SU-DHL-6 (cell line): ENCODE data around the gene MICAL3.

ENCODE experiments used
- H2AFZ ChIP-seq: fragments of 200-600 bp; sonication (generic); 2 replicates; pipeline ENCODE4 v1.6.1; 2014; ENCODE audit warnings: low read depth, mild to moderate bottlenecking, moderate library complexity, mixed read lengths, antibody characterized with exemption, low read length; ENCODE audit not compliant: severe bottlenecking
- H3F3A ChIP-seq: fragments of 200-600 bp; shearing (Covaris generic); 2 replicates; pipeline ENCODE4 v1.6.0; 2016; ENCODE audit warnings: antibody characterized with exemption, mild to moderate bottlenecking; ENCODE audit not compliant: insufficient read depth
- H3K27ac ChIP-seq: fragments of 200-600 bp; sonication (generic); 2 replicates; pipeline ENCODE4 v1.5.1; 2016; ENCODE audit warnings: low read depth, mild to moderate bottlenecking, low read length, moderate library complexity, mixed read lengths
- H3K27me3 ChIP-seq: fragments of 200-600 bp; sonication (generic), shearing (Covaris generic); 2 replicates; pipeline ENCODE4 v1.6.0; 2014; ENCODE audit warnings: mild to moderate bottlenecking, low read length
- H3K36me3 ChIP-seq: fragments of 200-600 bp; sonication (generic); 2 replicates; pipeline ENCODE4 v1.6.1; 2014; ENCODE audit warnings: mild to moderate bottlenecking, low read length, mixed read lengths
- H3K4me2 ChIP-seq: fragments of 300-600, 200-600 bp; shearing (Covaris generic), sonication (generic); 2 replicates; pipeline ENCODE4 v1.6.0; 2014; ENCODE audit warnings: low read length, low read depth, mild to moderate bottlenecking; ENCODE audit not compliant: poor library complexity, severe bottlenecking
- H3K4me3 ChIP-seq: fragments of 200-600 bp; sonication (generic); 2 replicates; pipeline ENCODE4 v1.5.1; 2014; ENCODE audit warnings: antibody characterized with exemption, low read length, mild to moderate bottlenecking, mixed read lengths; ENCODE audit not compliant: insufficient read depth, poor library complexity, severe bottlenecking
- H3K79me2 ChIP-seq: fragments of 200-600 bp; sonication (generic); 2 replicates; pipeline ENCODE4 v1.6.1; 2014; ENCODE audit warnings: mild to moderate bottlenecking, low read length, moderate library complexity; ENCODE audit not compliant: insufficient read depth
- H3K9ac ChIP-seq: fragments of 200-600 bp; sonication (generic); 2 replicates; pipeline ENCODE4 v1.7.0; 2014; ENCODE audit warnings: mild to moderate bottlenecking, low read length
- H3K9me2 ChIP-seq: fragments of 200-600 bp; sonication (generic); replicated peaks from 2 replicates; pipeline ENCODE4 v1.6.1; 2014; ENCODE audit warnings: low read length; ENCODE audit not compliant: insufficient read depth
- H3K9me3 ChIP-seq: fragments of 200-600 bp; sonication (generic); 2 replicates; pipeline ENCODE4 v1.6.1; 2014; ENCODE audit warnings: low read length, mixed read lengths; ENCODE audit not compliant: insufficient read depth
- H4K20me1 ChIP-seq: fragments of 200-600 bp; sonication (generic); 2 replicates; pipeline ENCODE4 v1.6.1; 2014; ENCODE audit warnings: low read depth, mild to moderate bottlenecking, antibody characterized with exemption, low read length, moderate library complexity, mixed read lengths
- EZH2phosphoT487 ChIP-seq: fragments of 200-600 bp; sonication (generic), shearing (Covaris generic); conservative IDR thresholded peaks from 2 replicates; pipeline ENCODE4 v1.6.1; 2018; ENCODE audit warnings: mild to moderate bottlenecking, antibody characterized with exemption, low read length, moderate library complexity, mixed read lengths
- TF ChIP-seq, protein P1 (sequence below): fragments of 200-600 bp; sonication (generic); IDR thresholded peaks from one replicate; pipeline ENCODE4 v1.5.1; 2017; ENCODE audit warnings: antibody characterized with exemption, mild to moderate bottlenecking, low read length, moderate library complexity; ENCODE audit not compliant: insufficient read depth, poor library complexity, severe bottlenecking

Gene MICAL3

DNA sequence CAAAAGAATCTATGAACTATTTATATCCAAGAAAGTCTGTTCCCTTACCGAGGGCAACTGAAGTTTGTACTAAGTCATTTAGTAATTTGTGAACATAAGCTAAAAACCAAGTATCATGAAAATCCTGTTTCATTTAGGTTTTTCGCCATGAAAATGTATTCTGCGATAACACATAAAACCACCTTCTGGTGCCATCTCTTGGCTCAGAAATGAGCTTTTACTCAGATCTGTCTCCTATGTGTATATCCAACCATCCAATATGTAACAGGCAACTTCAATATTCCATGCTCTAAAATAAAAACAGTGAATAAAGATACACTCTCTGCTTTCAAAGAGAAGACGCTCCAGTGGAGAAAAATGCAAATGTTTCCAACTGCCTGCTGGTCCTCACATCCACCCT is 132.0 kb downstream of the MICAL3 start:
- H3K9me3 ChIP-seq = no peaks in the 10 kb centered on the region
- no peaks in the 10 kb centered on the region for H4K20me1 ChIP-seq
- no peaks in the 10 kb centered on the region for H3K79me2 ChIP-seq
- no peaks in the 10 kb centered on the region for H3K27me3 ChIP-seq
- H3K4me2 ChIP-seq = no peak overlapping the region
- H3K4me3 ChIP-seq = no peak overlapping the region
- TF ChIP-seq, protein P1, sequence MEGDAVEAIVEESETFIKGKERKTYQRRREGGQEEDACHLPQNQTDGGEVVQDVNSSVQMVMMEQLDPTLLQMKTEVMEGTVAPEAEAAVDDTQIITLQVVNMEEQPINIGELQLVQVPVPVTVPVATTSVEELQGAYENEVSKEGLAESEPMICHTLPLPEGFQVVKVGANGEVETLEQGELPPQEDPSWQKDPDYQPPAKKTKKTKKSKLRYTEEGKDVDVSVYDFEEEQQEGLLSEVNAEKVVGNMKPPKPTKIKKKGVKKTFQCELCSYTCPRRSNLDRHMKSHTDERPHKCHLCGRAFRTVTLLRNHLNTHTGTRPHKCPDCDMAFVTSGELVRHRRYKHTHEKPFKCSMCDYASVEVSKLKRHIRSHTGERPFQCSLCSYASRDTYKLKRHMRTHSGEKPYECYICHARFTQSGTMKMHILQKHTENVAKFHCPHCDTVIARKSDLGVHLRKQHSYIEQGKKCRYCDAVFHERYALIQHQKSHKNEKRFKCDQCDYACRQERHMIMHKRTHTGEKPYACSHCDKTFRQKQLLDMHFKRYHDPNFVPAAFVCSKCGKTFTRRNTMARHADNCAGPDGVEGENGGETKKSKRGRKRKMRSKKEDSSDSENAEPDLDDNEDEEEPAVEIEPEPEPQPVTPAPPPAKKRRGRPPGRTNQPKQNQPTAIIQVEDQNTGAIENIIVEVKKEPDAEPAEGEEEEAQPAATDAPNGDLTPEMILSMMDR = no peak
- no peak for TF ChIP-seq EZH2phosphoT487
- no peaks in the 10 kb centered on the region for H3K36me3 ChIP-seq
- H3K27ac ChIP-seq = no peak overlapping the region
- no peak overlapping the region for H3K9ac ChIP-seq
- H3K9me2 ChIP-seq = no peaks in the 10 kb centered on the region
- H2AFZ ChIP-seq = no peak overlapping the region
- H3F3A ChIP-seq = no peaks in the 10 kb centered on the region

DNA sequence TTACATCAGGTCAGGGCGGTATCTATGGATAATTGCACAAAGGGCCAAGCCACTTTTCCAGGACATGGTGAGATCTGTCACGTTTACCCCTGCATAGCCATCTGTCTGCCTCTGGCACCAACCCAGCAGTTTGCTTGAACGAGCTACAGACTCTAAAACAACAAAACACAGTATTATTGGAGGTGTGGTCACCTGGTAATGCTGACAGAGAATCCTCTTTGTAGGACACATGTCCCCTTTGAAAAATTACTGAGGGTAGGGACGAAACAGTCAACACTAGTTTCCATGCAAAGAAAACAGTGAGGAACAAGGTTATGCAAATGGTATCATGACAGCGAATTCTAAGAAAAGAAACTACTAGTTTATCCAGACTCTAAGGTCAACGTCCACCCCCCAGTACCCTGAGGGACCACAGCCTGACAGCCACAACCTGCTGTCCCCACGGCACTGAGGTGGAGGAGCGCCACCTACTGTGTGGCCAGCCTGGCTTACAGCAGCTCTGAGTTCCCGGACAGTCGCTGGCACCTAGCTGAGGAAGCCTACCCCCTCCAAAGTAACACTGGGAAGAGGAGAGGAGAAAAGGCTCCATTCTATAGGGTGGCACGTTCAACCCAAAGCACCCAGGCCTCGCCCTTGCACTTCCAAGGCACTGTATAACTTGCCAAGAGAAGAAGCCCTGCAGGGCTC is 132.7 kb downstream of the MICAL3 start:
- Histone ChIP-seq H3K36me3 (no peaks in the 10 kb centered on the region), H2AFZ (no peak overlapping the region), H3K9me3 (no peaks in the 10 kb centered on the region), H3K4me2 (no peak overlapping the region), H3K27ac (no peak overlapping the region), H3K27me3 (no peaks in the 10 kb centered on the region), H4K20me1 (no peaks in the 10 kb centered on the region), H3K79me2 (no peaks in the 10 kb centered on the region), H3K9ac (no peak overlapping the region), H3K9me2 (no peaks in the 10 kb centered on the region), H3F3A (no peaks in the 10 kb centered on the region), H3K4me3 (no peak overlapping the region)
- TF ChIP-seq EZH2phosphoT487 = no peak
- TF ChIP-seq, protein P1 = no peak

DNA sequence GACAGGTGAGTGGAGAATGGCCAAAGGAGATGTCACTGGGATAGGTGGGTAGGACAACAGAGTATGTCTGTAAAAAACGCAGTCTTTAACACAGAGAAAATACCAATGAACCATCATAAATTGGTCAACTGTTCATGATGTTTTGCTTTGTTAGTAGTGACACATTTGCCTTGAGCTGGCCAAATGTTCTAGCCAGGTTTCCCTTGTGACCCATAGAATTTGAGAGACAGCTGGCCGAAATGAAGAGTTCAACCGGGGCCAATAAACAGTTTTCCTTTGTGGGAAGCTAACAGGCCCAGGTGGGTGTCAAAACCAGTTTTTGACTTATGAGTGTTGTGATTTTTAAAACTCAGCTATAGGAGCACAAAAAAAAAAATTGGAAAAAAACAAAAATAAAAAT is 133.5 kb downstream of the MICAL3 start:
- Histone ChIP-seq H2AFZ (no peak overlapping the region), H4K20me1 (no peaks in the 10 kb centered on the region), H3K79me2 (no peaks in the 10 kb centered on the region), H3K27ac (no peak overlapping the region), H3K9ac (no peak overlapping the region), H3K36me3 (no peaks in the 10 kb centered on the region), H3K4me2 (no peak overlapping the region), H3K9me2 (no peaks in the 10 kb centered on the region), H3K9me3 (no peaks in the 10 kb centered on the region), H3F3A (no peaks in the 10 kb centered on the region), H3K4me3 (no peak overlapping the region), H3K27me3 (no peaks in the 10 kb centered on the region)
- TF ChIP-seq EZH2phosphoT487 = no peak
- TF ChIP-seq, protein P1 = no peak
